Caco-2 (cell line): ENCODE measurements around the gene KRTAP9-4. TPM values are rescaled to one million over a fixed set of nuclear protein-coding genes. Genes with fewer than 3 reads are reported as not detected.

ENCODE experiments used
- BruUV-seq: library from RNA; stranded (reverse); fragments of 400-500 nt; replicated peaks from 2 replicates; lab custom pipeline; 2021; lab: Mats Ljungman, UMichigan
- CTCF ChIA-PET: fragments of 300-600 bp; sonication (Branson Sonifier 250); formaldehyde crosslinking; loops from one replicate; lab custom pipeline; 2022; ENCODE audit warnings: antibody characterized with exemption; lab: Charles Lee
- POLR2A ChIA-PET: fragments of 300-600 bp; sonication (Branson Sonifier 250); formaldehyde crosslinking; loops from one replicate; lab custom pipeline; 2022; ENCODE audit warnings: antibody characterized with exemption; lab: Charles Lee
- DNase-seq, 2 experiments: peaks; one replicate each; pipeline versions ENCODE4 v3.0.0 to v3.0.0-alpha.2; 2020 to 2022
- H3K27me3 ChIP-seq: replicated peaks from 2 replicates; pipeline ENCODE4 v1.6.0; 2011; ENCODE audit warnings: low read length; ENCODE audit not compliant: control insufficient read depth, insufficient read depth
- H3K36me3 ChIP-seq: 2 replicates; pipeline ENCODE4 v1.5.1; 2011; ENCODE audit warnings: low read length; ENCODE audit not compliant: control insufficient read depth, insufficient read depth
- H3K4me1 ChIP-seq: fragments of 250-450 bp; sonication (Bioruptor Pico); 2 replicates; pipeline ENCODE4 v1.5.1; 2020; ENCODE audit warnings: mild to moderate bottlenecking
- H3K4me3 ChIP-seq: 2 replicates; pipeline ENCODE4 v1.5.1; 2011; ENCODE audit warnings: low read depth, mild to moderate bottlenecking, control low read depth, low read length
- H3K9me3 ChIP-seq: fragments of 250-450 bp; sonication (Bioruptor Pico); 2 replicates; pipeline ENCODE4 v1.5.1; 2020; ENCODE audit warnings: mild to moderate bottlenecking, moderate library complexity
- H3K27ac Mint-ChIP-seq: one replicate; pipeline ENCODE4 v1.8.0; 2022; ENCODE audit warnings: mixed read lengths; ENCODE audit not compliant: unreplicated experiment
- H3K27me3 Mint-ChIP-seq: one replicate; pipeline ENCODE4 v1.8.0; 2022; ENCODE audit warnings: mixed read lengths; ENCODE audit not compliant: insufficient read depth, unreplicated experiment
- H3K36me3 Mint-ChIP-seq: one replicate; pipeline ENCODE4 v1.8.0; 2022; ENCODE audit warnings: mild to moderate bottlenecking, mixed read lengths; ENCODE audit not compliant: insufficient read depth, unreplicated experiment
- H3K4me1 Mint-ChIP-seq: one replicate; pipeline ENCODE4 v1.8.0; 2022; ENCODE audit warnings: low read depth, mixed read lengths; ENCODE audit not compliant: unreplicated experiment
- H3K4me3 Mint-ChIP-seq: one replicate; pipeline ENCODE4 v1.8.0; 2022; ENCODE audit warnings: mild to moderate bottlenecking, moderate library complexity, mixed read lengths; ENCODE audit not compliant: unreplicated experiment
- H3K9me3 Mint-ChIP-seq: one replicate; pipeline ENCODE4 v1.8.0; 2022; ENCODE audit warnings: mixed read lengths; ENCODE audit not compliant: unreplicated experiment
- CTCF ChIP-seq, 2 experiments: fragments of 200-600 bp in 1 of 2; IDR thresholded peaks; 1 replicate in 1 of 2; 2 replicates in 1 of 2; pipeline versions ENCODE4 v1.5.1 to v1.8.0; 2011 to 2022; ENCODE audit warnings: antibody characterized with exemption in 1 of 2, control low read depth in 1 of 2, inconsistent platforms in 1 of 2, low read depth in 1 of 2, low read length in 1 of 2, mild to moderate bottlenecking in 1 of 2, moderate library complexity in 1 of 2; ENCODE audit not compliant: insufficient read depth in 1 of 2, severe bottlenecking in 1 of 2, unreplicated experiment in 1 of 2
- intact Hi-C: fragments of 100-400 bp; cut with micrococcal nuclease; formaldehyde crosslinking; loops from one replicate; pipeline ENCODE4 v1.10.0; 2022; ENCODE audit not compliant: unreplicated experiment
- total RNA-seq: library from RNA; stranded (reverse); gene quantifications from 2 replicates; pipeline ENCODE4 v1.2.3, GENCODE V29; 2022

KRTAP9-4 gene
- total RNA-seq, 1 experiment from 2014 or later, result not detected

- no peaks in the 10 kb centered on the region for H3K27me3 Mint-ChIP-seq
- POLR2A ChIA-PET, result no interaction called here
- CTCF ChIA-PET, result no interaction called here
- peaks cover 2% of the 10 kb centered on the region; the same call in 1 of the 2 replicates for H3K9me3 ChIP-seq
- no peaks in the 10 kb centered on the region for H3K36me3 Mint-ChIP-seq
- peak in 1 of 2 experiments; percentile 22 for DNase-seq
- H3K9me3 Mint-ChIP-seq, result peaks cover 9% of the 10 kb centered on the region
- no peaks in the 10 kb centered on the region for H3K36me3 ChIP-seq
- peaks cover 31% of the 10 kb centered on the region for H3K4me1 ChIP-seq
- no peak overlapping the region for H3K27ac Mint-ChIP-seq
- H3K4me3 Mint-ChIP-seq, result no peak overlapping the region
- H3K4me1 Mint-ChIP-seq, result peaks cover 34% of the 10 kb centered on the region
- intact Hi-C loops, result loop anchor here (10.0 kb wide), 1 partner anchor 219 kb away; the partner anchor contains the start of genes KRTAP2-3 and KRTAP2-4
- H3K27me3 ChIP-seq, result no peaks in the 10 kb centered on the region
- TF ChIP-seq CTCF (IDR thresholded peaks at IDR 0.05; ENCODE audit: insufficient read depth in 1 of 2, low read depth in 1 of 2, low read length in 1 of 2, severe bottlenecking in 1 of 2, unreplicated experiment in 1 of 2), result no peak
- H3K4me3 ChIP-seq, result no peak overlapping the region
- no TSS peak for BruUV-seq
Measured at GRCh38 chr17:41284043-41284442, 34.6 kb downstream of the KRTAP9-4 start.

GRCh38 chr17:41284546-41284945, 35.1 kb downstream of the KRTAP9-4 start:
- H3K36me3 Mint-ChIP-seq, result no peaks in the 10 kb centered on the region
- no peak for DNase-seq
- intact Hi-C loops, result loop anchor here (10.0 kb wide), 1 partner anchor 220 kb away; the partner anchor contains the start of genes KRTAP2-3 and KRTAP2-4

GRCh38 chr17:41287050-41287449, 37.6 kb downstream of the KRTAP9-4 start:
- POLR2A ChIA-PET, result no interaction called here

More at GRCh38 chr17:41284546-41284945, 35.1 kb downstream of the KRTAP9-4 start:
- H3K27me3 ChIP-seq, result no peaks in the 10 kb centered on the region
- CTCF ChIA-PET, result no interaction called here
- peaks cover 2% of the 10 kb centered on the region; the same call in 1 of the 2 replicates for H3K9me3 ChIP-seq
- H3K4me3 ChIP-seq, result no peak overlapping the region
- H3K36me3 ChIP-seq, result no peaks in the 10 kb centered on the region
- peak overlapping the region; percentile 32 for H3K4me3 Mint-ChIP-seq
- no TSS peak for BruUV-seq
- peaks cover 34% of the 10 kb centered on the region for H3K4me1 Mint-ChIP-seq
- H3K4me1 ChIP-seq, result peaks cover 31% of the 10 kb centered on the region
- peaks cover 9% of the 10 kb centered on the region for H3K9me3 Mint-ChIP-seq
- TF ChIP-seq CTCF (IDR thresholded peaks at IDR 0.05; ENCODE audit: insufficient read depth in 1 of 2, low read depth in 1 of 2, low read length in 1 of 2, severe bottlenecking in 1 of 2, unreplicated experiment in 1 of 2), result no peak
- POLR2A ChIA-PET, result no interaction called here
- no peaks in the 10 kb centered on the region for H3K27me3 Mint-ChIP-seq
- peak overlapping the region; percentile 32 for H3K27ac Mint-ChIP-seq

More at GRCh38 chr17:41287050-41287449, 37.6 kb downstream of the KRTAP9-4 start:
- peaks cover 2% of the 10 kb centered on the region; the same call in 1 of the 2 replicates for H3K9me3 ChIP-seq
- no peaks in the 10 kb centered on the region for H3K36me3 ChIP-seq
- CTCF ChIA-PET, result interaction anchor here (0.6 to 0.7 kb wide), 2 partner anchors 376 to 1591 kb away, joined by 4 to 11 read pairs; no protein-coding TSS in a partner anchor
- H3K27me3 ChIP-seq, result no peaks in the 10 kb centered on the region
- no peak for DNase-seq
- Mint-ChIP-seq H3K27me3 (no peaks in the 10 kb centered on the region), H3K27ac (peak overlapping the region; percentile 72), H3K4me3 (no peak overlapping the region), H3K9me3 (peaks cover 9% of the 10 kb centered on the region), H3K4me1 (peaks cover 34% of the 10 kb centered on the region), H3K36me3 (no peaks in the 10 kb centered on the region)
- intact Hi-C loops, result loop anchor here (10.0 kb wide), 1 partner anchor 222 kb away; the partner anchor contains the start of genes KRTAP2-3 and KRTAP2-4
- H3K4me3 ChIP-seq, result no peak overlapping the region
- TF ChIP-seq CTCF (IDR thresholded peaks at IDR 0.05; ENCODE audit: insufficient read depth in 1 of 2, low read depth in 1 of 2, low read length in 1 of 2, severe bottlenecking in 1 of 2, unreplicated experiment in 1 of 2), result no peak
- H3K4me1 ChIP-seq, result peaks cover 31% of the 10 kb centered on the region
- BruUV-seq, result no TSS peak
